ENCODE measurements around the gene ARL4D.
"Not testable (repeated sequence)": the region's sequence is repeated elsewhere in the genome, so short reads cannot be mapped to it uniquely, and the experiment has no call there.

Gene ARL4D

DNA sequence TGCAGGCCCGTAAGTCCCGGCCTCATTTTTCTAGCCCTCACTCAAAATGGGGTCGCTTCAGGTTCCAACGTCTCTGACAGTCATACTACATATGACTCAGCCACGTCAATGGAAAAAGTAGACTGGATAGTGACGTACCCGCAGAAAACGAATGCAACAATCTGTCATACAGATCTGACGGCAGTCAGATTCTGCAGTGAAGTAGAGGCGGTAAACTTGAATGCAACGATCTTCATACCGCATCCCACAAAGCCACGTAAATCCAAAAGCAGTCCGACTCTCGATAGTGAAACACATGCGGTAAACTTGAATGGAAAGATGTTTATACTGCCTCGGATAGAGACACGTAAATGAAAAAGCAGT, 38.4 kb upstream of the ARL4D start:
- peak overlapping the region; percentile 40 for H3K4me3 ChIP-seq (ENCODE audit: extremely low read depth, insufficient read depth, low read length, poor library complexity, severe bottlenecking)
- peak overlapping the region; percentile 100 for H3K27ac ChIP-seq (ENCODE audit: low read depth, low read length, severe bottlenecking)
- no peaks in the 10 kb centered on the region for H3K36me3 ChIP-seq (ENCODE audit: control insufficient read depth, insufficient read depth, low read length)
- WGBS, 2 experiments (ENCODE audit: insufficient coverage in 2 of 2): 30 to 54% methylated on average over 14 to 18 of the region's 18 CpGs
- no peaks in the 10 kb centered on the region for H3K9me3 ChIP-seq (ENCODE audit: control insufficient read depth, low read length)
- H3K4me1 ChIP-seq (ENCODE audit: control insufficient read depth, insufficient read depth, low read length, poor library complexity, severe bottlenecking): peaks cover 5% of the 10 kb centered on the region

- Histone ChIP-seq H3K27ac (ENCODE audit: low read depth, low read length, severe bottlenecking) (peak overlapping the region; percentile 100), H3K9me3 (ENCODE audit: control insufficient read depth, low read length) (no peaks in the 10 kb centered on the region), H3K4me1 (ENCODE audit: control insufficient read depth, insufficient read depth, low read length, poor library complexity, severe bottlenecking) (peaks cover 5% of the 10 kb centered on the region), H3K4me3 (ENCODE audit: extremely low read depth, insufficient read depth, low read length, poor library complexity, severe bottlenecking) (peak overlapping the region; percentile 40), H3K36me3 (ENCODE audit: control insufficient read depth, insufficient read depth, low read length) (no peaks in the 10 kb centered on the region)
- WGBS, 2 experiments (ENCODE audit: insufficient coverage in 2 of 2): 4 to 8% methylated on average over 53 to 54 of the region's 56 CpGs
Observed at GRCh38 chr17:43360739-43361505, 37.9 kb upstream of the ARL4D start.

DNA sequence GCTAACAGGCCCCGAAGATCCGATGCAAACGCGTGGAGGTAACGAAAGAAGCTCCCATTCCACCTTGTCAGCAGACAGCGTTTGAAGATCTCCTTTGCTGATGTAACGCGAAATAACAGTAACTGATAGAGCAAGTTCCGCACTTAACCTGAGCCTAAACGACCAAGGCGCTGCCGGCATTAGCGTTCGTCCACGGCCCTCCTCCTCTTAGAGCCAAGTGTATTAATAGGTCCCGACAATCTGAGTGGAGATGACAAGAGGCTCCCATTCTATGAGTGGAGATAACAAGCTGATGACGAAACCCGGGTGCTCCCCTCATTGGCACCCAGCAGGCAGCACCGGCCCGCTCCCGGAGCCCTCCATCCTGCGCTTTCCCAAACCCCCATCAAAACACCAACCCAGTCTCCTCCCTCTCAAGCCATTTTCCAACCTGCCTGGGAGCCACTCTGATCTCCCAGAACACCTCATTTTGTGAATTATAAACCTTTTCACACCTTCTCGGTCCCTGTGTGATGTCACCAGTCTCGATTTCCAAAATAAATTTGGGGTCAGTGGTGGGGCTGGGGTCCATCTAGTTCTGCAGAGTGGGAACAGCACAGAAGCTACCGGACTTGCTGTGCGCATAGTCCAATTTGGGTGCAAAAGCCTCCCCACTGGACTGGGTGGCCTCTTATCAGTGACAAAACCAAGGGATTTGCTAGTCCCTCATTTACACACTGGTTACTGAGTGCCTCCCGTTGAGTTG, 35.4 kb upstream of the ARL4D start:
- 98% methylated on average over 25 to 26 of the region's 27 CpGs for WGBS, 2 experiments (ENCODE audit: insufficient coverage in 2 of 2)
- Histone ChIP-seq H3K4me1 (ENCODE audit: control insufficient read depth, insufficient read depth, low read length, poor library complexity, severe bottlenecking) (peaks cover 9% of the 10 kb centered on the region), H3K9me3 (ENCODE audit: control insufficient read depth, low read length) (no peaks in the 10 kb centered on the region)

GRCh38 chr17:43363926-43364285, 34.9 kb upstream of the ARL4D start:
- no peak overlapping the region for H3K4me3 ChIP-seq (ENCODE audit: extremely low read depth, insufficient read depth, low read length, poor library complexity, severe bottlenecking)
- WGBS, 2 experiments (ENCODE audit: insufficient coverage in 2 of 2): 94 to 96% methylated on average over 10 of the region's 10 CpGs
- no peaks in the 10 kb centered on the region for H3K36me3 ChIP-seq (ENCODE audit: control insufficient read depth, insufficient read depth, low read length)
- peaks cover 11% of the 10 kb centered on the region for H3K4me1 ChIP-seq (ENCODE audit: control insufficient read depth, insufficient read depth, low read length, poor library complexity, severe bottlenecking)
- H3K9me3 ChIP-seq (ENCODE audit: control insufficient read depth, low read length): no peaks in the 10 kb centered on the region
- no peak overlapping the region for H3K27ac ChIP-seq (ENCODE audit: low read depth, low read length, severe bottlenecking)

More for the DNA sequence above, 35.4 kb upstream of the ARL4D start:
- Histone ChIP-seq H3K27ac (ENCODE audit: low read depth, low read length, severe bottlenecking) (no peak overlapping the region), H3K4me3 (ENCODE audit: extremely low read depth, insufficient read depth, low read length, poor library complexity, severe bottlenecking) (no peak overlapping the region), H3K36me3 (ENCODE audit: control insufficient read depth, insufficient read depth, low read length) (no peaks in the 10 kb centered on the region)

- H3K4me3 ChIP-seq (ENCODE audit: extremely low read depth, insufficient read depth, low read length, poor library complexity, severe bottlenecking): no peak overlapping the region
- peaks cover 11% of the 10 kb centered on the region for H3K4me1 ChIP-seq (ENCODE audit: control insufficient read depth, insufficient read depth, low read length, poor library complexity, severe bottlenecking)
- WGBS, 2 experiments (ENCODE audit: insufficient coverage in 2 of 2): 90 to 96% methylated on average over 3 to 4 of the region's 4 CpGs
- no peaks in the 10 kb centered on the region for H3K9me3 ChIP-seq (ENCODE audit: control insufficient read depth, low read length)
- no peak overlapping the region for H3K27ac ChIP-seq (ENCODE audit: low read depth, low read length, severe bottlenecking)
- H3K36me3 ChIP-seq (ENCODE audit: control insufficient read depth, insufficient read depth, low read length): no peaks in the 10 kb centered on the region
Observed at GRCh38 chr17:43365356-43365755, 33.4 kb upstream of the ARL4D start.

DNA sequence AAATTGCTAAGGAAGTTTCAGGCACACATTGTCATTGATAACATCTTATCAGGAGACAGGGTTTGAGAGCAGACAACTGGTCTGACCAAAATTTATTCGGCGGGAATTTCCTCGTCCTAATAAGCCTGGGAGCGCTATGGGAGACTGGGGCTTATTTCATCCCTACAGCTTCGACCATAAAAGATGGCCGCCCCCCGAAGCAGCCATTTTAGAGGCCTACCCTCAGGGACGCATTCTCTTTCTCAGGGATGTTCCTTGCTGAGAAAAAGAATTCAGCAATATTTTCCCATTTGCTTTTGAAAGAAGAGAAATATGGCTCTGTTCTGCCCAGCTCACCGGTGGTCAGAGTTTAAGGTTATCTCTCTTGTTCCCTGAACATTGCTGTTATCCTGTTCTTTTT, 32.9 kb upstream of the ARL4D start:
- peaks cover 11% of the 10 kb centered on the region for H3K4me1 ChIP-seq (ENCODE audit: control insufficient read depth, insufficient read depth, low read length, poor library complexity, severe bottlenecking)
- not testable (repeated sequence) for H3K36me3 ChIP-seq (ENCODE audit: control insufficient read depth, insufficient read depth, low read length); H3K9me3 ChIP-seq (ENCODE audit: control insufficient read depth, low read length); H3K4me3 ChIP-seq (ENCODE audit: extremely low read depth, insufficient read depth, low read length, poor library complexity, severe bottlenecking); H3K27ac ChIP-seq (ENCODE audit: low read depth, low read length, severe bottlenecking)
- 98% methylated on average over 5 to 9 of the region's 9 CpGs for whole genome bisulfite sequencing, 2 experiments (ENCODE audit: insufficient coverage in 2 of 2)

- no peak overlapping the region for H3K4me3 ChIP-seq (ENCODE audit: extremely low read depth, insufficient read depth, low read length, poor library complexity, severe bottlenecking)
- peaks cover 14% of the 10 kb centered on the region for H3K4me1 ChIP-seq (ENCODE audit: control insufficient read depth, insufficient read depth, low read length, poor library complexity, severe bottlenecking)
- H3K36me3 ChIP-seq (ENCODE audit: control insufficient read depth, insufficient read depth, low read length): no peaks in the 10 kb centered on the region
- WGBS, 2 experiments (ENCODE audit: insufficient coverage in 2 of 2): 87 to 91% methylated on average over 23 of the region's 25 CpGs
- no peaks in the 10 kb centered on the region for H3K9me3 ChIP-seq (ENCODE audit: control insufficient read depth, low read length)
- peak overlapping the region; percentile 100 for H3K27ac ChIP-seq (ENCODE audit: low read depth, low read length, severe bottlenecking)
Observed at GRCh38 chr17:43366891-43367736, 31.7 kb upstream of the ARL4D start.

- H3K27ac ChIP-seq (ENCODE audit: low read depth, low read length, severe bottlenecking): peak overlapping the region; percentile 100
- peaks cover 18% of the 10 kb centered on the region for H3K4me1 ChIP-seq (ENCODE audit: control insufficient read depth, insufficient read depth, low read length, poor library complexity, severe bottlenecking)
- peak overlapping the region; percentile 33 for H3K4me3 ChIP-seq (ENCODE audit: extremely low read depth, insufficient read depth, low read length, poor library complexity, severe bottlenecking)
- no peaks in the 10 kb centered on the region for H3K9me3 ChIP-seq (ENCODE audit: control insufficient read depth, low read length)
- 19 to 22% methylated on average over 7 to 10 of the region's 11 CpGs for WGBS, 2 experiments (ENCODE audit: insufficient coverage in 2 of 2)
- H3K36me3 ChIP-seq (ENCODE audit: control insufficient read depth, insufficient read depth, low read length): no peaks in the 10 kb centered on the region
Observed at GRCh38 chr17:43367737-43368242, 31.0 kb upstream of the ARL4D start.

DNA sequence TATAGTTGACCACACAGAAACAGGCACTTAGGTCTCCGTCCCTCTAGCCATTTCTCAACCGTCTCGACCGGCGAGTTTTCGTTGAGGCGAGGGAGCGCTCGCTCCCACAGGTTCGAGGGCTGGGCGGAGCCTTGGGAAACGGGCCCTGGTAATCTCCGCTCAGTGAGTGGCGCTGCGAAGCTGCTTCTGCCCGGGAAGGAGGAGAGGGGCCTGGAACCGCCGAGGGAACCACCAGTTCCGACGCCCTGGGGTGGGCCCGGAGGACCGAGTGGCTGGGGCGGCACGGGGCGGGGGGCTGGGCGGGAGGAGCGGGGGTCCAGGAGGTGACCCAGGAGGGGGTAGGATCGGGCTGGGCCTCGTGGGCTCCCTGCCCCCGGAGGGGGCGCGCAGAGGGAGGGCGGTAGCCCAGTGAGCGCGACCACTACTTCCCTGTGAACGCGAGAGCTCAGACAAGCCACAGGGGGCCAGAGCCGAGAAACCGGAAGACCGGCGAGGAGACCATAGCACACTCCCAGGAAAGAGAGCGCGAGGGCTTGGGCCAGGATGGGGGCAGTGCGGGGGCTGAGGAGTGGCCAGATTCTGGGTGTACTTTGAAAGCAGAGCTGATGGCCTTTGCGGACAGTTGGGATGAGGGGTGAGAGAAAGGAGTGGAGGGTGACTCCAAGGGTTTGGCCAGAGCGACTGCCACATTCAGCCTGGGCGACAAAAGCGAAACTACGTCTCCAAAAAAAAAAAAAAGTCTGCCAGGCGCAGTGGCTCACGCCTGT, 29.9 kb upstream of the ARL4D start:
- no peaks in the 10 kb centered on the region for H3K9me3 ChIP-seq (ENCODE audit: control insufficient read depth, low read length)
- peak overlapping the region; percentile 100 for H3K27ac ChIP-seq (ENCODE audit: low read depth, low read length, severe bottlenecking)
- 19 to 22% methylated on average over 30 to 32 of the region's 51 CpGs for WGBS, 2 experiments (ENCODE audit: insufficient coverage in 2 of 2)
- H3K36me3 ChIP-seq (ENCODE audit: control insufficient read depth, insufficient read depth, low read length): no peaks in the 10 kb centered on the region
- peak overlapping the region; percentile 33 for H3K4me3 ChIP-seq (ENCODE audit: extremely low read depth, insufficient read depth, low read length, poor library complexity, severe bottlenecking)
- H3K4me1 ChIP-seq (ENCODE audit: control insufficient read depth, insufficient read depth, low read length, poor library complexity, severe bottlenecking): peaks cover 18% of the 10 kb centered on the region

- WGBS, 2 experiments (ENCODE audit: insufficient coverage in 2 of 2): 88 to 92% methylated on average over 4 of the region's 5 CpGs
- Histone ChIP-seq H3K27ac (ENCODE audit: low read depth, low read length, severe bottlenecking) (peak overlapping the region; percentile 100), H3K9me3 (ENCODE audit: control insufficient read depth, low read length) (no peaks in the 10 kb centered on the region), H3K36me3 (ENCODE audit: control insufficient read depth, insufficient read depth, low read length) (no peaks in the 10 kb centered on the region), H3K4me3 (ENCODE audit: extremely low read depth, insufficient read depth, low read length, poor library complexity, severe bottlenecking) (no peak overlapping the region), H3K4me1 (ENCODE audit: control insufficient read depth, insufficient read depth, low read length, poor library complexity, severe bottlenecking) (peaks cover 18% of the 10 kb centered on the region)
Observed at GRCh38 chr17:43369986-43370385, 28.8 kb upstream of the ARL4D start.

All from mesodermal cell (in vitro differentiated cells).